Activated CD8-positive, alpha-beta memory T cell treated with anti-CD3 and anti-CD28 coated beads, Interleukin-2, amount 50 U/mL, for 1 hour (primary cell): ENCODE data around the gene KIF9.
"Not testable (repeated sequence)": the region's sequence is repeated elsewhere in the genome, so short reads cannot be mapped to it uniquely, and the experiment has no call there.

Source experiments
- DNase-seq: peaks from one replicate; pipeline ENCODE4 v3.0.0-alpha.2; 2020; ENCODE audit errors: extremely low read depth

KIF9 gene

DNA sequence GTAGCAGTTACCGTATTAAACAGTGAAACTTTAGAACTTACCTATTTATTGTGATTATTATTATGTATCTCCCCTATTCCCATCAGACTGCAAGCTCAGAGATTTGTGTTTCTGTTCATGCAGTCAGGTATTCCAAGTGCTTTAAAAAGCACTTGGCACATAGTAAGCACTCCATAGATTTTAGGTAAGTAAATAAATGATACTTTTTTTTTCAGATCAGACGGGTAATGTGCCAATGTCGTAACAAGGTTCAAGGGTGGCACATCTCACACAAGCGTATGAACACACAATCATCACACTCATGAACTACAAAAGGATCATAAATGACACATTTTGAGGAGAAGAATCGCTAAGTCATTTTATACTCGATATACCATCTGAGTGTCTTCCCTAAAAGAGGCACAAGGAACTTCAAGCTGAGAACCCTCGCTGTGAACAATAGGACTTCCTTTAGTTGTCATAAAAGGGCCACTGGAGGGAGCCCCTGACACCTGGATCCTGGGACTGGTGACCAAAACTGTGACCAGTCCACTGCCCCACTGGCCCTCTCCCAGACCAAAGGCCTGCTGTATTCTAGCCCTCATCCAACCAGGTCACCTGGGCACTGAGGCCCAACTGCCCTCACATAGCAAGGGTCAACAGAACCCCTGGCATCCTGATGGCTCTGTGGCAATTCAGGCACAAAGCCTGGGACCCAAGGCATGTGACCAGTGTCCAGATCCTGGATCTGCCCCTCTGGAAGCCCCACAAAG is 32.1 kb downstream of the KIF9 start:
- DNase-seq, result no peak

- DNase-seq, result no peak
Observed at GRCh38 chr3:47247131-47248064, 35.2 kb downstream of the KIF9 start.

GRCh38 chr3:47245271-47245670 is 37.3 kb downstream of the KIF9 start:
- no peak for DNase-seq

GRCh38 chr3:47244531-47245100 is 38.0 kb downstream of the KIF9 start:
- no peak for DNase-seq

GRCh38 chr3:47243419-47244147 is 39.0 kb downstream of the KIF9 start:
- DNase-seq, result no peak

- DNase-seq, result no peak
Observed at GRCh38 chr3:47239929-47240328, 42.7 kb downstream of the KIF9 start.

- DNase-seq, result no peak
Observed at GRCh38 chr3:47238017-47238416, 44.6 kb downstream of the KIF9 start.

DNA sequence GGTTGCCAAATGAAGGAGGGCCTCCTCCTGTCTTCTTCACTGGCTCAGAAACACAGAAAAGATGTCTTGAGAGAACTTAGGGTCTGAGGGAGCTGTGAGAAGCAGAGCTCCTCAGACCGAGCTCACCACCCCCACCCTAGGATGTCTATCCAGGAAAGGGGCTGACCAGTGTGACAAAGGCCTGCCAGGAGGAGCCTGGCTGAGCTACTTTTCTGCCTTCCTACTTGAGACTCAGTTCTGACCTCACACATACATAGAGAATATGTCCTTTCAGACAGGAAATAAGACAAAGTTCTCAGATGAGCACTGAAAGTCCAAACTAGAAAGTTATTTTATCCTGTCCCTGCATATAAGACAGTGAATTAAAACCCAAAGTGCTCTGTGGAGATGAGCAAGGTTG is 54.5 kb downstream of the KIF9 start:
- DNase-seq, result no peak

DNA sequence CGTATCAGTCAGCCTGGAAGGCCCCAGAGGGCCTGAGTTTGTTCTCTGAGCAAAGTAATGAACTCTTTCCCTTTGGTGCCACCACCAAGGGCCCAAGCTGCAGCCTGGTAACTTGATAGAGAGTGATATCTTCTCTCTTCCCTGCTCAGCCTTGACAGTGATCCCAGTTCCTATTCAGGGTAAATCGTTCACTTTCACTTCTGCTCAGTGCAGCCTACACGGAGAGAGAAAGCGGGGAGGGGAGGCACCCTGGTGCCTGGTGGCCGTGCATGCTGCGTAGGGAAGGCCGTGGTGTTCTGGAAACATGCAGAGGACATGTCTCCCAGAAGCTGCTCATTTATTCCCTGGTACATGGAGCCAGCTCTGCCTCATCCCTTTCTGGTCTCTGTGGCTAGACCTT is 54.9 kb downstream of the KIF9 start:
- DNase-seq, result no peak

- DNase-seq, result no peak
Observed at GRCh38 chr3:47225310-47225906, 57.2 kb downstream of the KIF9 start.

- no peak for DNase-seq
Observed at GRCh38 chr3:47223755-47224154, 58.8 kb downstream of the KIF9 start.

- no peak for DNase-seq
Observed at GRCh38 chr3:47221798-47222197, 60.8 kb downstream of the KIF9 start.

DNA sequence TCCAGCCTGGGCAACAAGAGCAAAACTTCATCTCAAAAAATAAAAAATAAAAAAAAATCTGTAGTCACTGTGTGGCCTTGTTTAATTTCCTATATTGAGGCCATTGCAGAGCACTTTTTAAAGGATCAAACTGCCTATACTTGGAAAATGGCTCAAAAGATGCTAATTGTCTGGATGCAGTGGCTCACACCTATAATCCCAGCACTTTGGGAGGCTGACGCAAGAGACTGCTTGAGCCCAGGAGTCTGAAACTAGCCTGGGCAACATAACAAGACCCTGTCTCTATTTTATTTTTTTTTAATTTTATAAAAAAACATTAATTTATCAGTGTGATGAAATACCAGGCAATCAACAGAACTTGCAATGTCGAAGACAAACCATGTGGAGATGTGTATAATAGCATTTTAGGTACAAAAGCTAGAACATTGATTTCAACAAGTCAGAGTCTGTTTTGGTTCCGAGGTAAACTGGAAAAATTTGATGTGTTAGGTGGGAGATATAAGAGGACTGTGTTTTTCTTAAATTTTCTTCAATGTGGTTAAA is 71.7 kb downstream of the KIF9 start:
- no peak for DNase-seq

- DNase-seq, result not testable (repeated sequence)
Observed at GRCh38 chr3:47206022-47206421, 76.6 kb downstream of the KIF9 start.

DNA sequence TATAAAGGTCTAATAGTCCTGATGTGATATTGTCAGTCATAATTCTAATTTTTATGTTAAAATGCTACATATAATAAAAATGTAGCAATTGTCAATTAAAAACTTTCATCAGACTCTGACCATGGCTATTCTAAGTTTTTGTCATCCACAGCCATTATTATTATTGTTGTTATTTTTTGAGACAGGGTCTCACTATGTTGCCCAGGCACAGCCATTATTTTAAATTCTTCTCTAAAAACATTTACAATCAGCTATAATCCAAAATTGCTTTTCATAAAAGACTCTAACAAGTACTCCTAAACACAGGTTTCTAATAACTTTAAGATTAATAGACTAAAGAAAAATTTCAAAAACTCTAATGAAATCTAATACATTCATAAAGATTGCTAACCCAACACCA is 77.7 kb downstream of the KIF9 start:
- no peak for DNase-seq

DNA sequence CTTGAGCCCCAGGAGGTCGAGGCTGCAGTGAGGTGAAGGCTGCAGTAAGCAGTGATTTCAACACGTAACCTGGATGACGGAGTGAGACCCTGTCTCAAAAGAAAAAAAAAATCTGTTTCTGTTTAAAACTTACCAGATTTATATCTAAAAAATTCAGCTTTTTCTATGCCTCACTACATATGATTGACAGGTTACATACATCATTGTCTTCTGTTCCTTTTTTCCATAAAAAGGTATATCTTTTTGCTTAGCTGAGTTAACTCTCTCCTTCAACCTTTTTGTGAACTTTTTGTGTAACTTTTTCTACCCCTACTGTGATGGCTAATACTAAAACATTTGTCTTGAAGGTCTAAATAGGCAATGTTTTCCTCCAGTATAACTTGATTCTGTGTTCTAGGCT is 80.1 kb downstream of the KIF9 start:
- no peak for DNase-seq

GRCh38 chr3:47197287-47197686 is 85.3 kb downstream of the KIF9 start:
- no peak for DNase-seq

GRCh38 chr3:47194994-47195393 is 87.6 kb downstream of the KIF9 start:
- no peak for DNase-seq

- DNase-seq, result no peak
Observed at GRCh38 chr3:47193871-47194859, 88.4 kb downstream of the KIF9 start.

- DNase-seq, result no peak
Observed at GRCh38 chr3:47186285-47186684, 96.3 kb downstream of the KIF9 start.
